DOHH2 (cell line): ENCODE results near the gene SCARB2.

Experiments
- CTCF ChIP-seq: fragments of 200-600 bp; sonication (generic); IDR thresholded peaks from one replicate; pipeline ENCODE4 v1.5.1; 2014; ENCODE audit warnings: antibody characterized with exemption, mild to moderate bottlenecking, low read depth, low read length; ENCODE audit not compliant: poor library complexity, severe bottlenecking
- EZH2phosphoT487 ChIP-seq: fragments of 200-600 bp; sonication (generic); IDR thresholded peaks from 2 replicates; pipeline ENCODE4 v1.6.1; 2017; ENCODE audit warnings: borderline replicate concordance, mild to moderate bottlenecking, antibody characterized with exemption, low read length, moderate library complexity, mixed read lengths

GRCh38 chr4:76208005-76208765, 5.4 kb downstream of the SCARB2 start:
- TF ChIP-seq EZH2phosphoT487 = no peak
- TF ChIP-seq CTCF = no peak
